DOHH2 (cell line): Measurements from ENCODE around the gene GREM1.

Source experiments
- H3F3A ChIP-seq: fragments of 200-600 bp; sonication (generic), shearing (Covaris generic); 2 replicates; pipeline ENCODE4 v1.6.0; 2016; ENCODE audit warnings: antibody characterized with exemption, mild to moderate bottlenecking; ENCODE audit not compliant: control insufficient read depth, insufficient read depth
- H3K27ac ChIP-seq: fragments of 200-600 bp; sonication (generic); 2 replicates; pipeline ENCODE4 v1.5.1; 2014; ENCODE audit warnings: low read depth, mild to moderate bottlenecking, low read length, moderate library complexity
- H3K27me3 ChIP-seq: fragments of 200-600 bp; sonication (generic); 2 replicates; pipeline ENCODE4 v1.6.1; 2014; ENCODE audit warnings: mild to moderate bottlenecking, low read length, mixed read lengths; ENCODE audit not compliant: control insufficient read depth
- H3K36me3 ChIP-seq: fragments of 200-600 bp; sonication (generic); 2 replicates; pipeline ENCODE4 v1.6.1; 2014; ENCODE audit warnings: mild to moderate bottlenecking, low read length, moderate library complexity, mixed read lengths; ENCODE audit not compliant: control insufficient read depth
- H3K4me1 ChIP-seq: fragments of 200-600 bp; sonication (generic); 2 replicates; pipeline ENCODE4 v1.6.1; 2014; ENCODE audit warnings: mild to moderate bottlenecking, low read length, mixed read lengths; ENCODE audit not compliant: control insufficient read depth
- H3K4me2 ChIP-seq: fragments of 200-600 bp; sonication (generic); 2 replicates; pipeline ENCODE4 v1.6.0; 2014; ENCODE audit warnings: mild to moderate bottlenecking, low read length, moderate library complexity
- H3K4me3 ChIP-seq: fragments of 200-600 bp; sonication (generic); 2 replicates; pipeline ENCODE4 v1.5.1; 2014; ENCODE audit warnings: mild to moderate bottlenecking, low read length, mixed read lengths
- H3K79me2 ChIP-seq: fragments of 200-600 bp; sonication (generic); 2 replicates; pipeline ENCODE4 v1.6.1; 2014; ENCODE audit warnings: mild to moderate bottlenecking, low read length, mixed read lengths; ENCODE audit not compliant: control insufficient read depth
- H3K9me2 ChIP-seq: fragments of 200-600 bp; sonication (generic); replicated peaks from 2 replicates; pipeline ENCODE4 v1.6.1; 2014; ENCODE audit warnings: mild to moderate bottlenecking, low read length, mixed read lengths; ENCODE audit not compliant: control insufficient read depth
- H3K9me3 ChIP-seq: fragments of 200-600 bp; sonication (generic); 2 replicates; pipeline ENCODE4 v1.6.1; 2014; ENCODE audit warnings: antibody characterized with exemption, low read length, mixed read lengths; ENCODE audit not compliant: control insufficient read depth, insufficient read depth
- H4K20me1 ChIP-seq: fragments of 200-600 bp; sonication (generic); 2 replicates; pipeline ENCODE4 v1.6.0; 2014; ENCODE audit warnings: low read depth, mild to moderate bottlenecking, antibody characterized with exemption, low read length, moderate library complexity; ENCODE audit not compliant: control insufficient read depth, insufficient read depth
- EZH2phosphoT487 ChIP-seq: fragments of 200-600 bp; sonication (generic); IDR thresholded peaks from 2 replicates; pipeline ENCODE4 v1.6.1; 2017; ENCODE audit warnings: borderline replicate concordance, mild to moderate bottlenecking, antibody characterized with exemption, low read length, moderate library complexity, mixed read lengths
- TF ChIP-seq, protein P1 (sequence below): fragments of 200-600 bp; sonication (generic); IDR thresholded peaks from one replicate; pipeline ENCODE4 v1.5.1; 2014; ENCODE audit warnings: antibody characterized with exemption, mild to moderate bottlenecking, low read depth, low read length; ENCODE audit not compliant: poor library complexity, severe bottlenecking

The GREM1 gene

DNA sequence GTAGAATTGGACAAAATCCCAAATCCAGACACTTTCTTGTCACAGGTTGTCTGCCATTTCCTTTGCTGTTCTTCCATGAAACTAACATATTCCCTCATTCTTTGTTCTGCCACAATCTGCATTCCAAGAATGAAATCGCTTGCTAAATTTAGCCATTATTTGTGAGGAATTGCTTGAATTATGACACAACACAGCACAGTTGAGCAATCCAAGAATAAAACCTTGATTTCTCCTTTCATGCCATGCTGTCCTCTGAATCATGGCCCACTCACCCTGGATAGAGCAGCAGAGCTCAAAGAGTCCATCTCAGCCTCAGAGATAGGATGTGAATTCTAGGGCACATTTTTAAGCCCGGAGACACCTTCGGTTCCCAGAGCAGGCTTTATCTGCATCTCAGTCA is 35.2 kb upstream of the GREM1 start:
- no peak overlapping the region for H3K4me2 ChIP-seq
- H4K20me1 ChIP-seq: no peaks in the 10 kb centered on the region
- H3K4me1 ChIP-seq: no peaks in the 10 kb centered on the region
- no peak overlapping the region for H3K27ac ChIP-seq
- no peaks in the 10 kb centered on the region for H3K9me2 ChIP-seq
- H3F3A ChIP-seq: no peaks in the 10 kb centered on the region
- H3K36me3 ChIP-seq: no peaks in the 10 kb centered on the region
- H3K4me3 ChIP-seq: no peak overlapping the region
- no peak for TF ChIP-seq EZH2phosphoT487
- no peaks in the 10 kb centered on the region for H3K27me3 ChIP-seq
- no peaks in the 10 kb centered on the region for H3K79me2 ChIP-seq
- H3K9me3 ChIP-seq: no peaks in the 10 kb centered on the region

- H3K4me1 ChIP-seq: no peaks in the 10 kb centered on the region
These were observed 34.7 kb upstream of the GREM1 start for GRCh38 chr15:32682977-32683630.

DNA sequence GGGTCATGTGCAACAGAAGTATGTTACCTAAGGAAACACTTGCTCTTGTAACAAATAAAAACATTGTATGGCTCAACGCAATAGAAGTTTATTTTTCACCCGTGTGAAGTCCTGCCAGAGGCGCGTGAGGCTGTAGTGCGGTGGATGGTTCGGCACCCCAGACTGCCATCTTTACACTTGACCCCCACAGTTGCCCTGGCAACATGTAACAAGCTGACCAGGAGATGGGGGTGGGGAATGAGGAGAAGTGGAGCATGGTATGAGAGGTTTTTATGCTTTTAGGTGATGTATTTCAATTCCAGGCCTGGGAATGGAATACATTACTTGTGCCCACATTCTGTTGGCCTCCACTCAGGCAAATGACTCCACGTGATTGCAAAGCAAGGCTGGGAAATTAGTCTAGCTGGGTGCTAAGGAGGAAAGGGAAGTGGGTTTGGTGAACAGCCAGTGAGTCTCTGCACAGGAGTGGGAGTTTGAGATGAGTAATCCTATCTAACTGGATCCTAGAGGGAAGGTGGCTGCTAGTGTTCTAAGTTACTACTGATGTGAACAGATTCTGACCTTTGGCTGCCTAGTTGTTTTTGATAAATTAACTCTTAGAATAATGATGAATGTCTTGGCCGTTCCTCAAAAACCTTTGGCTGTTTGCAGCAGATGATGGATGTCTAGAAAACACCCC is 33.8 kb upstream of the GREM1 start:
- H3K4me3 ChIP-seq: no peak overlapping the region
- H3K79me2 ChIP-seq: no peaks in the 10 kb centered on the region
- H3K36me3 ChIP-seq: no peaks in the 10 kb centered on the region
- no peaks in the 10 kb centered on the region for H4K20me1 ChIP-seq
- no peak for TF ChIP-seq EZH2phosphoT487
- TF ChIP-seq, protein P1, sequence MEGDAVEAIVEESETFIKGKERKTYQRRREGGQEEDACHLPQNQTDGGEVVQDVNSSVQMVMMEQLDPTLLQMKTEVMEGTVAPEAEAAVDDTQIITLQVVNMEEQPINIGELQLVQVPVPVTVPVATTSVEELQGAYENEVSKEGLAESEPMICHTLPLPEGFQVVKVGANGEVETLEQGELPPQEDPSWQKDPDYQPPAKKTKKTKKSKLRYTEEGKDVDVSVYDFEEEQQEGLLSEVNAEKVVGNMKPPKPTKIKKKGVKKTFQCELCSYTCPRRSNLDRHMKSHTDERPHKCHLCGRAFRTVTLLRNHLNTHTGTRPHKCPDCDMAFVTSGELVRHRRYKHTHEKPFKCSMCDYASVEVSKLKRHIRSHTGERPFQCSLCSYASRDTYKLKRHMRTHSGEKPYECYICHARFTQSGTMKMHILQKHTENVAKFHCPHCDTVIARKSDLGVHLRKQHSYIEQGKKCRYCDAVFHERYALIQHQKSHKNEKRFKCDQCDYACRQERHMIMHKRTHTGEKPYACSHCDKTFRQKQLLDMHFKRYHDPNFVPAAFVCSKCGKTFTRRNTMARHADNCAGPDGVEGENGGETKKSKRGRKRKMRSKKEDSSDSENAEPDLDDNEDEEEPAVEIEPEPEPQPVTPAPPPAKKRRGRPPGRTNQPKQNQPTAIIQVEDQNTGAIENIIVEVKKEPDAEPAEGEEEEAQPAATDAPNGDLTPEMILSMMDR: no peak
- no peaks in the 10 kb centered on the region for H3K9me3 ChIP-seq
- no peak overlapping the region for H3K4me2 ChIP-seq
- no peaks in the 10 kb centered on the region for H3F3A ChIP-seq
- no peaks in the 10 kb centered on the region for H3K9me2 ChIP-seq
- no peaks in the 10 kb centered on the region for H3K27me3 ChIP-seq
- no peak overlapping the region for H3K27ac ChIP-seq
- H3K4me1 ChIP-seq: no peaks in the 10 kb centered on the region

More at GRCh38 chr15:32682977-32683630, 34.7 kb upstream of the GREM1 start:
- Histone ChIP-seq H3K27ac (no peak overlapping the region), H3K4me3 (no peak overlapping the region), H3K79me2 (no peaks in the 10 kb centered on the region), H3K9me2 (no peaks in the 10 kb centered on the region), H3K9me3 (no peaks in the 10 kb centered on the region), H3K4me2 (no peak overlapping the region), H3K27me3 (no peaks in the 10 kb centered on the region), H3K36me3 (no peaks in the 10 kb centered on the region), H4K20me1 (no peaks in the 10 kb centered on the region), H3F3A (no peaks in the 10 kb centered on the region)
- TF ChIP-seq EZH2phosphoT487: no peak
- TF ChIP-seq, protein P1: no peak

DNA sequence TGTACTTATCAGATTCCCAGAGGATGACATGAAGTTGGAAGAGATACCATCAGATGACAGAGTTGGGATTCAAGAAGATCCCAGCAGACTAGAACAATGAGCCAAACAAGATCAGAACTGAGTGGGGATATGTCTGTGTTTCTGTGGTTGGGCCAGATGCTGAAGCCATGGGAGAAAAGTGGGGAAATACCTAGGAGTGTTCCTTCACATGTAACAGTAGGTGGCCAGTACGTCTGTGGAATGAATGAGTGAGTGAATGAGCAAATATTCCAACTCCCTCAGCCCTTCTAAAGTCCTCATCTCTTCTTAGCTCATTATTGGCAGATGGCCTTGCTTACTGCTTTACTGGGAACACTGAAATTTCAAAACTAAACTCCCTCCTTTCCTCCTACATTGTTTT is 32.2 kb upstream of the GREM1 start:
- Histone ChIP-seq H4K20me1 (no peaks in the 10 kb centered on the region), H3K36me3 (no peaks in the 10 kb centered on the region), H3K9me3 (no peaks in the 10 kb centered on the region), H3K4me3 (no peak overlapping the region), H3K4me2 (no peak overlapping the region), H3K79me2 (no peaks in the 10 kb centered on the region), H3F3A (no peaks in the 10 kb centered on the region), H3K27me3 (no peaks in the 10 kb centered on the region), H3K9me2 (no peaks in the 10 kb centered on the region), H3K27ac (no peak overlapping the region), H3K4me1 (no peaks in the 10 kb centered on the region)
- TF ChIP-seq, protein P1: no peak
- TF ChIP-seq EZH2phosphoT487: no peak
